Calu3 (cell line): Measurements from ENCODE around the gene DPY30. TPM values are rescaled to one million over a fixed set of nuclear protein-coding genes. Genes with fewer than 3 reads are reported as not detected.
"Not testable (repeated sequence)": the region's sequence is repeated elsewhere in the genome, so short reads cannot be mapped to it uniquely, and the experiment has no call there.

Source experiments
- BruUV-seq: library from RNA; stranded (reverse); fragments of 400-500 nt; replicated peaks from 2 replicates; lab custom pipeline; 2021; lab: Mats Ljungman, UMichigan
- CTCF ChIA-PET: fragments of 300-600 bp; sonication (Branson Sonifier 250); formaldehyde crosslinking; loops from one replicate; lab custom pipeline; 2022; ENCODE audit warnings: antibody characterized with exemption; lab: Charles Lee
- DNase-seq: peaks from one replicate; pipeline ENCODE4 v3.0.0; 2022
- H3K27ac Mint-ChIP-seq: one replicate; pipeline ENCODE4 v1.8.0; 2022; ENCODE audit warnings: mixed read lengths; ENCODE audit not compliant: unreplicated experiment
- H3K27me3 Mint-ChIP-seq: one replicate; pipeline ENCODE4 v1.8.0; 2022; ENCODE audit warnings: mixed read lengths; ENCODE audit not compliant: unreplicated experiment
- H3K36me3 Mint-ChIP-seq: one replicate; pipeline ENCODE4 v1.8.0; 2022; ENCODE audit warnings: mild to moderate bottlenecking, moderate library complexity, mixed read lengths; ENCODE audit not compliant: insufficient read depth, unreplicated experiment
- H3K4me1 Mint-ChIP-seq: one replicate; pipeline ENCODE4 v1.8.0; 2022; ENCODE audit warnings: mild to moderate bottlenecking, low read depth, mixed read lengths; ENCODE audit not compliant: unreplicated experiment
- H3K4me3 Mint-ChIP-seq: one replicate; pipeline ENCODE4 v1.8.0; 2022; ENCODE audit warnings: mild to moderate bottlenecking, low read depth, moderate library complexity, mixed read lengths; ENCODE audit not compliant: unreplicated experiment
- H3K9me3 Mint-ChIP-seq: one replicate; pipeline ENCODE4 v1.8.0; 2022; ENCODE audit warnings: low read depth, mixed read lengths; ENCODE audit not compliant: unreplicated experiment
- CTCF ChIP-seq: fragments of 200-600 bp; IDR thresholded peaks from one replicate; pipeline ENCODE4 v1.8.0; 2022; ENCODE audit warnings: antibody characterized with exemption; ENCODE audit not compliant: unreplicated experiment
- intact Hi-C: fragments of 100-400 bp; cut with micrococcal nuclease; formaldehyde crosslinking; loops from one replicate; pipeline ENCODE4 v1.10.0; 2022; ENCODE audit not compliant: unreplicated experiment
- total RNA-seq: library from RNA; stranded (reverse); gene quantifications from 2 replicates; pipeline ENCODE4 v1.2.3, GENCODE V29; 2022

DPY30 gene
- total RNA-seq, 1 experiment from 2014 or later: 106 TPM

GRCh38 chr2:32061430-32061829, 21.8 kb upstream of the DPY30 start:
- H3K36me3 Mint-ChIP-seq: peaks cover 35% of the 10 kb centered on the region
- no peaks in the 10 kb centered on the region for H3K9me3 Mint-ChIP-seq
- peak overlapping the region; percentile 78 for H3K27ac Mint-ChIP-seq
- DNase-seq: no peak
- peaks cover 25% of the 10 kb centered on the region for H3K4me1 Mint-ChIP-seq
- CTCF ChIA-PET: interaction anchor here (0.6 to 2.1 kb wide), 3 partner anchors 9 to 386 kb away, joined by 4 to 7 read pairs (median 4); no protein-coding TSS in a partner anchor
- no TSS peak for BruUV-seq
- intact Hi-C loops: loop anchor here (5.0 kb wide), 1 partner anchor 54 kb away; no protein-coding TSS in a partner anchor
- no peak for TF ChIP-seq CTCF
- no peaks in the 10 kb centered on the region for H3K27me3 Mint-ChIP-seq
- H3K4me3 Mint-ChIP-seq: peak overlapping the region; percentile 84

DNA sequence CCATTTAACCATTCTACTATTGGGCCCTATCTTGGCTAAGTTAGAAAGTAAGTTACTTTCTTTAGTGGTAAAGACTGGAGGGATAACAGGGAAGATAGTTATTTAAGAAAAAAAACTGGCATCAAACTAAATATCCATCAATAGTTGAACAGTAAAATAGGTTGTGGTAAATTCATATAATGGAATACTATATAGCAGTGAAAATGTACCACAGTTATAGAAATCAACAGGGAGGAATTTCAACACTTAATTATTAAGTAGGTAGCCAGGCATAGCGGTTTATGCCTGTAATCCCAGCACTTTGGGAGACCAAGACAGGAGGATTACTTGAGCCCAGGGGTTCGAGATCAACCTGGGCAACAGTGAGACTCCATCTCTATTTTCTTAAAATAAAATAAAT, 20.7 kb upstream of the DPY30 start:
- no peak for DNase-seq
- H3K27ac Mint-ChIP-seq: no peak overlapping the region
- TF ChIP-seq CTCF: no peak
- no peaks in the 10 kb centered on the region for H3K27me3 Mint-ChIP-seq
- BruUV-seq: no TSS peak
- peaks cover 29% of the 10 kb centered on the region for H3K36me3 Mint-ChIP-seq
- H3K9me3 Mint-ChIP-seq: no peaks in the 10 kb centered on the region
- CTCF ChIA-PET: no interaction called here
- peaks cover 18% of the 10 kb centered on the region for H3K4me1 Mint-ChIP-seq
- intact Hi-C loops: loop anchor here (5.0 kb wide), 1 partner anchor 53 kb away; no protein-coding TSS in a partner anchor
- no peak overlapping the region for H3K4me3 Mint-ChIP-seq

- Mint-ChIP-seq H3K27ac (no peak overlapping the region), H3K4me1 (peaks cover 16% of the 10 kb centered on the region), H3K27me3 (no peaks in the 10 kb centered on the region), H3K36me3 (peaks cover 13% of the 10 kb centered on the region), H3K9me3 (no peaks in the 10 kb centered on the region), H3K4me3 (no peak overlapping the region)
- CTCF ChIA-PET: no interaction called here
- DNase-seq: no peak
- no TSS peak for BruUV-seq
- intact Hi-C loops: no loop called here
- TF ChIP-seq CTCF: no peak
Observed at GRCh38 chr2:32058130-32058529, 18.5 kb upstream of the DPY30 start.

DNA sequence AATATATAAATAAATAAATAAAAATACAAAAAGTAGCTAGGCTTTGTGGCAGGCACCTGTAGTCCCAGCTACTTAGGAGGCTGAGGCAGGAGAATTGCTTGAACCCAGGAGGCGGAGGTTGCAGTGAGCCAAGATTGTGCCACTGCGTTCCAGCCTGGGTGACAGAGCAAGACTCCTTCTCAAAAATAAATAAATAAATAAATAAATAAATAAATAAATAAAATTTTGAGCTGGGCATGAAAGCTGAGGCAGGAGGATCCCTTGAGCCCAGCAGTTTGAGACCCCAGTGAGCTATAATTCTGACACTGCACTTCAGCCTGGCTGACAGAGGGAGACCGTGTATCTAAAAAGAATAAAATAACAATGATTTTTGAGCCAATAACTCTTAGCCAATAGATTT, 15.0 kb upstream of the DPY30 start:
- H3K9me3 Mint-ChIP-seq, H3K4me1 Mint-ChIP-seq, DNase-seq, BruUV-seq, H3K27me3 Mint-ChIP-seq, intact Hi-C loops, H3K36me3 Mint-ChIP-seq, H3K4me3 Mint-ChIP-seq, H3K27ac Mint-ChIP-seq: not testable (repeated sequence)
- CTCF ChIA-PET: interaction anchor here (0.5 kb wide), 1 partner anchor 1546 kb away, joined by 4 read pairs; no protein-coding TSS in a partner anchor

DNA sequence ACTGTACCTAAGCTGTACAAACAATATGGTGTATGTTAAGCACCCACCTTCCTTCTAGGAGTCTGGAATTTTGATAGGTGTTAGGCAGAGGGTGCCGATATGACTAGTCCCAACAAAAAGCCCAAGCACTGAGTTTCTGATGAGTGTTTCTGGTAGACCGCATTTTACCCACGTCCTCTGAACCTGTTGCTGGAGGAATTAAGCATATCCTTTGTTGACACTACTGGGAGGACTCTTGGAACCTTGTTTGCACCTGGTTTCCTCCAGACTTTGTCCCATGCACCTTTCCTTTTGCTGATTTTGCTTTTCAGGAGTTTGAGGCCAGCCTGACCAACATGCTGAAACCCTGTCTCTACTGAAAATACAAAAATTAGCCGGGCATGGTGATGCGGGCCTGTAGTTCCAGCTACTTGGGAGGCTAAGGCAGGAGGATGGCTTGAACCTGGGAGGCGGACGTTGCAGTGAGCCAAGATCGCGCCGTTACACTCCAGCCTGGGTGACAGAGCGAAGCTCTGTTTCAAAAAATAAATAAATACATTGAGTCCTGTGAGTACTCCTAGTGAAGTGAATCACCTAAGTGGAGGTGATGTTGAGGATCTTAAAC, 12.3 kb upstream of the DPY30 start:
- CTCF ChIA-PET: interaction anchor here (0.6 to 0.7 kb wide), 4 partner anchors 9 to 234 kb away, joined by 3 to 8 read pairs (median 5); no protein-coding TSS in a partner anchor
- H3K36me3 Mint-ChIP-seq: no peaks in the 10 kb centered on the region
- BruUV-seq: no TSS peak
- TF ChIP-seq CTCF: no peak
- no peaks in the 10 kb centered on the region for H3K27me3 Mint-ChIP-seq
- intact Hi-C loops: no loop called here
- H3K4me1 Mint-ChIP-seq: no peaks in the 10 kb centered on the region
- no peak for DNase-seq
- H3K4me3 Mint-ChIP-seq: no peak overlapping the region
- H3K27ac Mint-ChIP-seq: no peak overlapping the region
- H3K9me3 Mint-ChIP-seq: no peaks in the 10 kb centered on the region
